Breast epithelium (tissue), 4 donors: ENCODE data around the gene PARD3B. TPM values are rescaled to one million over a fixed set of nuclear protein-coding genes. Genes with fewer than 3 reads are reported as not detected.

Experiments used
- DNase-seq, 2 donors: peaks; one replicate each; pipeline ENCODE4 v3.0.0-alpha.2; 2019; ENCODE audit warnings: low spot score in 2 of 2
- H3K27ac ChIP-seq, 2 donors: fragments of 200-600 bp; sonication (generic) in 1 of 2; one replicate each; pipeline ENCODE4 v1.5.1; 2016 to 2019; ENCODE audit warnings: mild to moderate bottlenecking in 1 of 2
- H3K27me3 ChIP-seq, 2 donors: fragments of 200-600 bp; sonication (generic) in 1 of 2; one replicate each; pipeline versions ENCODE4 v1.5.1 to v1.6.0; 2017 to 2019; ENCODE audit warnings: control low read depth in 1 of 2, mild to moderate bottlenecking in 1 of 2
- H3K36me3 ChIP-seq: fragments of 200-600 bp; one replicate; pipeline ENCODE4 v1.5.1; 2019
- H3K4me1 ChIP-seq, 2 donors: fragments of 200-600 bp; sonication (generic); one replicate each; pipeline ENCODE4 v1.5.1; 2016 to 2019; ENCODE audit warnings: control low read depth in 1 of 2
- H3K4me3 ChIP-seq, 3 donors: fragments of 200-600 bp; sonication (generic); 1 replicate in 2 of 3; 2 replicates in 1 of 3; pipeline ENCODE4 v1.5.1; 2016 to 2019; ENCODE audit warnings: mild to moderate bottlenecking in 3 of 3, moderate library complexity in 2 of 3
- H3K9me3 ChIP-seq, 2 donors: fragments of 200-600 bp; sonication (generic) in 1 of 2; one replicate each; pipeline ENCODE4 v1.5.1; 2016 to 2019; ENCODE audit warnings: control low read depth in 1 of 2
- POLR2A ChIP-seq: fragments of 450-650 bp; IDR thresholded peaks from one replicate; pipeline ENCODE4 v1.6.1; 2016; ENCODE audit warnings: antibody characterized with exemption, mild to moderate bottlenecking, moderate library complexity
- POLR2AphosphoS5 ChIP-seq, 3 donors: sonication (generic); formaldehyde crosslinking; IDR thresholded peaks; one replicate each; pipeline ENCODE4 v1.6.1; 2017; ENCODE audit warnings: antibody characterized with exemption in 3 of 3
- intact Hi-C: fragments of 100-400 bp; cut with DNase I; formaldehyde crosslinking; loops from one replicate; pipeline ENCODE4 v1.15.1; 2023; ENCODE audit warnings: low total_unique reads
- total RNA-seq, 3 donors: library from RNA; depleted of rRNA; stranded (reverse); fragments of >200 nt; gene quantifications; one replicate each; pipeline ENCODE4 v1.1.0, GENCODE V29; 2016
- TF ChIP-seq, protein P1 (sequence below), 3 donors: fragments of 450-650 bp; IDR thresholded peaks; one replicate each; pipeline ENCODE4 v1.5.1; 2016 to 2017; ENCODE audit warnings: antibody characterized with exemption in 3 of 3, mild to moderate bottlenecking in 3 of 3, moderate library complexity in 3 of 3

Gene PARD3B
- total RNA-seq, 3 donors from 2014 or later = 24.6 to 66.2 (median 25.9) TPM

DNA sequence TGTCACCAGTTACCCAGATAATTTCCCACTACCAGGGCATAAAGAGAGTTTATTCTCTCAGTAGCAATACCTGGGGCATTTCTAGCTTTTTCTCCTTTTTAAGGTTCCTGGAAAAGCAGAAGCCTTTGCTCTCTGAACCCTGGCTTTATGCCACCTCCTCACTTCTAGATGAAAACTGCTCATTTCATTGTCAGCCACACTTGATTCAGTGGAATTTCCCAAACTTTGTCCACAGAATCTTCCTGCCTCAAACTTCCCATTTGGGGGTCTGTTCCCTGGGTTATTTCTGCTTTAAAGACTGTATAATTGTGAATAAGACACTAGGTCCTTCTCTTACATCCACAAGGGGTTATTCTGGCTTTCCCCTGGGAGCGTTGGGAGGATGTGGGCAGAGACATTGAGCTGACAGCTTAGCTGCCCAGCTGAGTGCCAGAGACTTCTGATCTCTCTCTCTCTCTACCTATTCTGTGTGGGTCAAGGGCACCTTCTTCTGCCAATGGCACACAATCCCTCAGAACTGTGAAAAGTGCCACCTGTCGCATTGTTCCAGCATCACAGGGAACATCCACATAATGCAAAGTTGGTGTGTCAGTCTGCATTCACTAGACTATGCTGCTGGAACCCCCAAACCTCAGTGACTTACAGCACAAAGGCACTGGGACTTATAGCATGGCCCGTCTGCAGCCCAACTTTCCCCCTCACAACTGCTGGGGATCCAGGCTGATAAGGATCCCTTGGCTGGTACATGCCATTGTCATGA lies 1117.1 kb downstream of the PARD3B start:
- no peak for DNase-seq
- intact Hi-C loops = no loop called here
- Histone ChIP-seq H3K27me3 (no peaks in the 10 kb centered on the region), H3K4me3 (no peak overlapping the region), H3K9me3 (no peaks in the 10 kb centered on the region), H3K4me1 (no peaks in the 10 kb centered on the region), H3K27ac (no peak overlapping the region), H3K36me3 (no peaks in the 10 kb centered on the region)
- TF ChIP-seq, protein P1, sequence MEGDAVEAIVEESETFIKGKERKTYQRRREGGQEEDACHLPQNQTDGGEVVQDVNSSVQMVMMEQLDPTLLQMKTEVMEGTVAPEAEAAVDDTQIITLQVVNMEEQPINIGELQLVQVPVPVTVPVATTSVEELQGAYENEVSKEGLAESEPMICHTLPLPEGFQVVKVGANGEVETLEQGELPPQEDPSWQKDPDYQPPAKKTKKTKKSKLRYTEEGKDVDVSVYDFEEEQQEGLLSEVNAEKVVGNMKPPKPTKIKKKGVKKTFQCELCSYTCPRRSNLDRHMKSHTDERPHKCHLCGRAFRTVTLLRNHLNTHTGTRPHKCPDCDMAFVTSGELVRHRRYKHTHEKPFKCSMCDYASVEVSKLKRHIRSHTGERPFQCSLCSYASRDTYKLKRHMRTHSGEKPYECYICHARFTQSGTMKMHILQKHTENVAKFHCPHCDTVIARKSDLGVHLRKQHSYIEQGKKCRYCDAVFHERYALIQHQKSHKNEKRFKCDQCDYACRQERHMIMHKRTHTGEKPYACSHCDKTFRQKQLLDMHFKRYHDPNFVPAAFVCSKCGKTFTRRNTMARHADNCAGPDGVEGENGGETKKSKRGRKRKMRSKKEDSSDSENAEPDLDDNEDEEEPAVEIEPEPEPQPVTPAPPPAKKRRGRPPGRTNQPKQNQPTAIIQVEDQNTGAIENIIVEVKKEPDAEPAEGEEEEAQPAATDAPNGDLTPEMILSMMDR (IDR thresholded peaks at IDR 0.05) = no peak
- no peak for TF ChIP-seq POLR2AphosphoS5 (IDR thresholded peaks at IDR 0.05)
- TF ChIP-seq POLR2A = no peak

DNA sequence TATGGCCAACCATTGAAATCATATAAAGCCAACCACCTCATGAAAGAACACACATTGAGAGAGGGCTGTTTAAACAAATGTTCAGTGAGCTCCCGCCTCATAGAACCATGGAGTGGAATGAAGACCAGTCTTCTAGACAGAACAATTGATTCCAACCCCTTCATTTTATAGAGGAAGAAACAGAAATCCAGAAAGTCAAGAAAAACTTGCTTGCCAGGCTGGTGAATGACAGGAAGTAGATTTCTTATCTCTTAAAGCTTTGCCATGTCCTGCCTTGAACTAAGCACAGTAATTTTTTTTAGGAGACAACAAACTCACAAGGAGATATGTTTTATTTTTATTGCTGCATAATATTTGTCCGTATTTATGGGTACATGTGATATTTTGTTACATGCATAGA lies 1120.5 kb downstream of the PARD3B start:
- Histone ChIP-seq H3K4me3 (no peak overlapping the region), H3K4me1 (no peaks in the 10 kb centered on the region), H3K27me3 (no peaks in the 10 kb centered on the region), H3K9me3 (no peaks in the 10 kb centered on the region), H3K36me3 (no peaks in the 10 kb centered on the region), H3K27ac (no peak overlapping the region)
- intact Hi-C loops = no loop called here
- no peak for TF ChIP-seq POLR2AphosphoS5 (IDR thresholded peaks at IDR 0.05)
- TF ChIP-seq POLR2A = no peak
- TF ChIP-seq, protein P1 (IDR thresholded peaks at IDR 0.05) = no peak
- DNase-seq = no peak
